Left colon (tissue), 2 donors: ENCODE results near the gene PIP5KL1. TPM values are rescaled to one million over a fixed set of nuclear protein-coding genes. Genes with fewer than 3 reads are reported as not detected.
A peak's percentile ranks its signal among the peaks of the same experiment; 100 is the strongest.

Experiments
- ATAC-seq: fragments of 200-7000 bp; cut with Tn5 transposase; one replicate; pipeline ENCODE4 v1.9.1; 2020; ENCODE audit warnings: mild to moderate bottlenecking, moderate library complexity
- DNase-seq, 2 donors: peaks; one replicate each; pipeline ENCODE4 v3.0.0-alpha.2; 2020
- intact Hi-C, 2 donors: fragments of 100-400 bp; cut with DNase I in 1 of 2; cut with micrococcal nuclease in 1 of 2; formaldehyde crosslinking; loops; one replicate each; pipeline versions ENCODE4 v1.11.2 to v1.14.0; 2022; cut with DNase I, micrococcal nuclease
- total RNA-seq, 2 donors: library from RNA; stranded (reverse); fragmentation: NEBNext Ultra II Directional; extraction: Animal tissue kit (Norgen Biotek cat#: 25700); gene quantifications; one replicate each; pipeline ENCODE4 v1.2.1, GENCODE V29; 2021
- donor health status: DM: no; HTN: no; CAD: no.
- donor health status: DM: yes; HTN: yes; CAD: no.

Gene PIP5KL1
- total RNA-seq, 2 donors from 2014 or later = 1.3 to 1.9 TPM

DNA sequence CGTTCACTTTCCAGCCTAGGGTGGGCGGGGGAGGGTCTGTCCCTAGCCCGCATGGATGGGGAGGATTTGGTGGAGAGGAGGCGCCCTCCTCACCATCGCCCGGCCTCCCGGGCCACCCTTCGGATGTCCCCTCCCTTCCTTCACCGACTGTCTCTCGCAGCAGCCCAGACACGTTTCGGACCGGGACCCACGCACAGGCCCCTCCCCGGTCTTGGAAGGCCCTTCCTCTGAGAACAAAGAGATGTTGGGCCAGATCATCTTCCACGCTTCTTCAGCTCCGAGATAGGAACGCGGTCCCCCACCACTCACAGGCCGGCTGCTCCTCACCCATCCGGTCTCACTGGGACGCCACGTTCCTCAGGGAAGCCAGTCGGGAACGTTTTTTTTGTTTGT lies 7.7 kb upstream of the PIP5KL1 start:
- ATAC-seq = peak; percentile 25
- intact Hi-C loops = no loop called here
- peak in 1 of 2 donors; percentile 41 for DNase-seq

- intact Hi-C loops = no loop called here
- DNase-seq (peak; percentile 83 to 88), ATAC-seq (peak; percentile 86)
These were observed 7.1 kb upstream of the PIP5KL1 start, which contains the start of gene DPM2 for GRCh38 chr9:127937388-127938297. Gene DPM2, minus strand, starts transcription at chr9:127937854. Its CDS starts 34 bp downstream, at chr9:127937820.

GRCh38 chr9:127937056-127937387 lies 6.4 kb upstream of the PIP5KL1 start:
- ATAC-seq = no peak
- intact Hi-C loops = no loop called here
- no peak for DNase-seq

- intact Hi-C loops = no loop called here
These were observed 5.8 kb upstream of the PIP5KL1 start for GRCh38 chr9:127936347-127936852.

GRCh38 chr9:127935765-127936221 lies 5.2 kb upstream of the PIP5KL1 start:
- DNase-seq (no peak), ATAC-seq (no peak)
- intact Hi-C loops = no loop called here

More at GRCh38 chr9:127936347-127936852, 5.8 kb upstream of the PIP5KL1 start:
- DNase-seq (no peak), ATAC-seq (no peak)

GRCh38 chr9:127934986-127935385 lies 4.4 kb upstream of the PIP5KL1 start:
- ATAC-seq (no peak), DNase-seq (no peak)
- intact Hi-C loops = no loop called here

GRCh38 chr9:127934248-127934647 lies 3.7 kb upstream of the PIP5KL1 start:
- intact Hi-C loops = no loop called here
- DNase-seq = no peak
- ATAC-seq = no peak

DNA sequence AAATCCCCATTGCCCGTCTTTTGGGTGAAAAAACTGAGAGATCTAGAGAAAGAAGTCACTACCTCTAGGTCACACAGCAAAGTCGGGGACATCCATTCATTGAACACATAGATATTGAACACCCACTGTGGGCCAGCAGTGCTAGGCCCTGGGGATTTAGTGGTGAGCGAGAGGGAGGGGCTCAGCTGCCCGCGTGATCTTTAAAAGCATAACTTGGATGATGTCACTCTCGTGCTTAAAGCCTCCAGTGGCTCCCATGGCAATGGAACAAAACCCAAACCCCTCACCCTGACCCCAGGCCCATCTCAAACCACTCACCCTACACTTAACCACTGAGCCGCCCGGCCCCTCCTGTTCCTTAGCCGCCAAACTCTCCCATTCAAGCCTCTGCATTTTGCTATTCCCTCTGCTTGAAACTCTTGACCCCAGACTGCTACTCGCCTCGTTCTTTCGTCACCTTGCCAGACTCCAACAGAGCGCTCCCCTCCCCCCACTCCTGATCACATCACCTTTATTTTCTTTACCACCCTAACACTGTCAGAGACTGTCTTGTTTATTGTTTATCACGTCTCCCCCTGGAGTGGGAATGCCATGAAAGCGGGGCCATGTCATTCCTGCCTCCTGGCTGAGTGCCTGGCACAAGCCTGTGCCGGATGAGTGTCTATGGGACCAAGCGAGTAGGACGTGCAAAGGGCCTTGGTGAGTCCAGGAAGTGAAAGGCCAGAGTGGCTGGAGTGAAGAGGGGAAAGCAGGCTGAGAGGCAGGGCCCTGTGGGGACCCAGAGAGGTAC lies 710 bp upstream of the PIP5KL1 start:
- no peak for ATAC-seq
- intact Hi-C loops = no loop called here
- no peak for DNase-seq

GRCh38 chr9:127929625-127929979 lies 975 bp downstream of the PIP5KL1 start:
- ATAC-seq (no peak), DNase-seq (no peak)
- intact Hi-C loops = loop anchor here in 1 of 2 donors (10.0 kb wide), 1 partner anchor 335 kb away; no protein-coding TSS in a partner anchor

GRCh38 chr9:127928676-127929624 lies 1.6 kb downstream of the PIP5KL1 start:
- intact Hi-C loops = loop anchor here in 1 of 2 donors (10.0 kb wide), 1 partner anchor 334 kb away; no protein-coding TSS in a partner anchor
- DNase-seq (no peak), ATAC-seq (no peak)

DNA sequence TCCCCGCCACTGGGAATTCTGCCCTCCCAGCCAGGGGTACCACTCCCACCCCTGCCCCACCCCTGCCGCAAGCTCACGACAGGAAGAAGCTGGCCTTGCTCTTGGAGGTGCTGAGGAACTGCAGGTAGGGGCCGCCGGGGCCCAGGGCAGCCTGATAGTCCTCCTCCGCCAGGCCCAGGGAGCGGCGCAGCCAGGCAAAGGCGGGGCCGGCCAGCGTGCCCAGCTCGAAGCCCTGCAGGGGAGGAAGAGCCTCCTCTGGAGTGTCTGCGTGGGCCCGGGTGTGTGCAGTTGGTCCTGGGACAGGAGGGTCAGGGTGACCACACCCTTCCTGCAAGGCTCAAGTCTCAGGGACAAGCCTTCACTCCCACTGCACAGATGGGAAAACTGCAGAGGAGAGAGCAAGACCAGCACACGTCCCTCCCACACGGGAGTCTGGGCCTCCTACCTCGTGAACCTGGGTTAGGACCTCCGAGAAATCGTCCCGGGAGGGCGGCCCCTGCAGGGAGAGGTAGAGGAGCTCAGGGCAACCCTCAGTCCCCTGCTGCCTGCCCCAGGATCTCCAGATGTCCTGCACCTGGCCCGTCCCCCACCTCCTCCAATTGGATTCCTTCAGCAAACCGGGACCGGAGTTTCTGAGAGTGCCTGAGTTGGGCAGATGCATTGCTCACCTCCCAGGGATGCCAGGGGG lies 2.4 kb downstream of the PIP5KL1 start:
- ATAC-seq = peak; percentile 61
- intact Hi-C loops = loop anchor here in 1 of 2 donors (10.0 kb wide), 1 partner anchor 333 kb away; no protein-coding TSS in a partner anchor
- no peak for DNase-seq

- intact Hi-C loops = loop anchor here in 1 of 2 donors (10.0 kb wide), 1 partner anchor 333 kb away; no protein-coding TSS in a partner anchor
- peak; percentile 74 for ATAC-seq
- DNase-seq = peak; percentile 78 to 90
These were observed 3.2 kb downstream of the PIP5KL1 start for GRCh38 chr9:127927201-127927987.

GRCh38 chr9:127926906-127927200 lies 3.7 kb downstream of the PIP5KL1 start:
- intact Hi-C loops = loop anchor here in 1 of 2 donors (10.0 kb wide), 1 partner anchor 332 kb away; no protein-coding TSS in a partner anchor
- ATAC-seq (no peak), DNase-seq (no peak)

DNA sequence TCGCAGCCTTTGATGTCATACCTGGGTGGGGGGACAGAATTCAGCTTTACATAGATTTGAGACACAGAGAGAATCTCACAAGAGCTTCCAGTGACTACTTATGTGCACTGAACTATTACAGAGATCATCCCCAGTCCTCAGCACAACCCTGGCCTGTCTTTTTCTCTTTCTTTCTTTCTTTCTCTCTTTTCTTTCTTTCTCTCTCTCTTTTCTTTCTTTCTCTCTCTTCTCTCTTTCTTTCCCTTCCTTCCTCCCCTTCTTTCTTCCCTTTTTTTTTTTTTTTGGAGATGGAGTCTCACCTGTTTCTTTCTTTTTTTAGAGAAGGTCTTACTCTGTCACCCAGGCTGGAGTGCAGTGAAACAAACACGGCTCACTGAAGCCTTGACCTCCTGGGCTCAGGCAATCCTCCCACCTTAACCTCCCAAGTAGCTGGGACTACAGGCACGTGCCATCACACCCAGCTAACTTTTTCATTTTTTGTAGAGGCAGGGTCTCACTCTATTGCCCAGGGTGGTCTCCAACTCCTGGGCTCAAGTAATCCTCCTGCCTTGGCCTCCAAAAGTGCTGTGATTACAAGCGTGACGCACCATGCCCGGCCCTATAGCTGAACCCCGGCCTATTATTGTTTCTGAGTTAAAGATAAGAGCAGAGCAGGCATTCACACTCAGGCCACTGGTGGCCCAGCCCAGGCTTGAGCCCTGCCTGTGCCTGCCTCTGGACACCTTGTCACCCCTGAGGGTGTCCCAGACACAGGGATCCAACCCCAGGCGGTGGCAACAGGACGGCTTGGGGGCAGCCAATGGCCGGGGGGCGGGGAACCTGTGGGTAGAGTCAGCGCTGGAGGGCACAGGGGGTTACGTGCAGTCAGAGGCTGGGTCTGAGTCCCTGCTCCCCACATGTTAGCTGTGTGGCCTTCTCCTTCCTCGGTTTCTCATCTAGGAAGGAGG lies 4.3 kb downstream of the PIP5KL1 start:
- ATAC-seq (no peak), DNase-seq (no peak)
- intact Hi-C loops = loop anchor here in 1 of 2 donors (10.0 kb wide), 1 partner anchor 331 kb away; no protein-coding TSS in a partner anchor

- intact Hi-C loops = loop anchor here in 1 of 2 donors (10.0 kb wide), 1 partner anchor 330 kb away; no protein-coding TSS in a partner anchor
- DNase-seq (no peak), ATAC-seq (no peak)
These were observed 5.7 kb downstream of the PIP5KL1 start for GRCh38 chr9:127924736-127925444.
